NB4 (cell line): Measurements from ENCODE around the gene CDK5RAP3.
"Not testable (repeated sequence)": the region's sequence is repeated elsewhere in the genome, so short reads cannot be mapped to it uniquely, and the experiment has no call there.

Experiments
- DNase-seq: peaks from one replicate; pipeline ENCODE4 v3.0.0; 2010; ENCODE audit warnings: low read depth
- H3K4me3 ChIP-seq: one replicate; pipeline ENCODE4 v1.5.1; 2011; ENCODE audit warnings: mild to moderate bottlenecking, low read depth, low read length, moderate library complexity
- CTCF ChIP-seq: IDR thresholded peaks from one replicate; pipeline ENCODE4 v1.5.1; 2012; ENCODE audit warnings: low read depth, low read length
- MAX ChIP-seq: IDR thresholded peaks from 2 replicates; pipeline ENCODE4 v1.6.1; 2011; ENCODE audit warnings: low read depth, low read length
- MYC ChIP-seq: IDR thresholded peaks from 2 replicates; pipeline ENCODE4 v1.6.1; 2011; ENCODE audit warnings: low read depth, low read length
- POLR2A ChIP-seq: IDR thresholded peaks from 2 replicates; pipeline ENCODE4 v1.6.1; 2011; ENCODE audit warnings: mild to moderate bottlenecking; ENCODE audit not compliant: insufficient read length; ENCODE audit errors: extremely low read depth

The CDK5RAP3 gene

GRCh38 chr17:48014595-48015111, 43.7 kb downstream of the CDK5RAP3 start:
- TF ChIP-seq MYC: no peak
- no peak for TF ChIP-seq POLR2A
- TF ChIP-seq CTCF: no peak
- no peak for TF ChIP-seq MAX
- no peak for DNase-seq
- H3K4me3 ChIP-seq: no peak overlapping the region

- H3K4me3 ChIP-seq: no peak overlapping the region
- no peak for DNase-seq
- TF ChIP-seq POLR2A: no peak
- TF ChIP-seq MYC: no peak
- no peak for TF ChIP-seq CTCF
- no peak for TF ChIP-seq MAX
These were observed 45.2 kb downstream of the CDK5RAP3 start for GRCh38 chr17:48016112-48016511.

- H3K4me3 ChIP-seq, DNase-seq: not testable (repeated sequence)
These were observed 46.9 kb downstream of the CDK5RAP3 start for GRCh38 chr17:48017817-48018158.

GRCh38 chr17:48021934-48022333, 51.0 kb downstream of the CDK5RAP3 start:
- TF ChIP-seq CTCF: no peak
- TF ChIP-seq MYC: no peak
- no peak for TF ChIP-seq POLR2A
- TF ChIP-seq MAX: no peak
- no peak overlapping the region for H3K4me3 ChIP-seq
- DNase-seq: no peak

GRCh38 chr17:48022901-48023300, 52.0 kb downstream of the CDK5RAP3 start:
- TF ChIP-seq POLR2A (no peak), MAX (no peak), MYC (no peak), CTCF (no peak)
- H3K4me3 ChIP-seq: no peak overlapping the region
- no peak for DNase-seq

- TF ChIP-seq CTCF (no peak), MYC (no peak), POLR2A (peak; percentile 51), MAX (peak; percentile 49; the same call in 1 of the 2 replicates)
- DNase-seq: peak; percentile 83
- H3K4me3 ChIP-seq: peak overlapping the region; percentile 43
These were observed 52.7 kb downstream of the CDK5RAP3 start for GRCh38 chr17:48023400-48024148.
